Nucleus accumbens (tissue), 56 donors: ENCODE results near the gene MBTPS1.

Source experiments
- DNase-seq, 56 donors: peaks; one replicate each; lab custom pipeline; 2025; lab: John Stamatoyannopoulos, UW

MBTPS1 gene

GRCh38 chr16:84041881-84042280, 74.9 kb downstream of the MBTPS1 start:
- DNase-seq = no peak

- DNase-seq = peak in 6 of 56 donors; percentile 11 to 28 (median 13)
These were observed 75.6 kb downstream of the MBTPS1 start for GRCh38 chr16:84040823-84041820.

DNA sequence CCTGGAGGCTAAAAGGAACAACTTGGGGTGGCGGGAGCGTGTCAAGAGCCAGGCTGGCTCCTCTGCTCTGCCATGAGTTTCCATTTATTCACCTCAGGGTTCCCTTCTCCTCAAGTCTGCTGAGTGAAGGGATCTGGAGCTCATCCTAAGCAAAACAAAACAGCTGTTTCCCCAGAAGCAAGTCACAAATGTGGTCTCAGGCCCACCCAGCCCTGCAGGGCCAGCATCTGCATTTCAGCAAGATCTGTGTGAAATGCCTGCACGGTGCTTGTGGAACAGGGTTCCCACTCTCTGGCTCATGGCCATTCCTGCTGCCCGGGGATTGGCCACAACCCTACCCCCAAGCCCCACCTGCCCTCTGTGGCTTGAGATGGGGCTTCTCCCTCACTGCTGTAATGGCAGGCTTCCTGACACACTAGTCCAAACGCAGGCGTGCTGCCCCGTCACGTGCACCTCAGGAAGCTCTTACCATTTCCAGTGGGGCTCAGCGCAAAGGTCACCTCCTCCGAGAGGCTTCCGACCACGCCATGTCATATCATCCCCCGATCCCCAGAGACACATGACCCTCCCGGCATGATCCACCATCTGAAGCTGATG, 76.4 kb downstream of the MBTPS1 start:
- no peak for DNase-seq

DNA sequence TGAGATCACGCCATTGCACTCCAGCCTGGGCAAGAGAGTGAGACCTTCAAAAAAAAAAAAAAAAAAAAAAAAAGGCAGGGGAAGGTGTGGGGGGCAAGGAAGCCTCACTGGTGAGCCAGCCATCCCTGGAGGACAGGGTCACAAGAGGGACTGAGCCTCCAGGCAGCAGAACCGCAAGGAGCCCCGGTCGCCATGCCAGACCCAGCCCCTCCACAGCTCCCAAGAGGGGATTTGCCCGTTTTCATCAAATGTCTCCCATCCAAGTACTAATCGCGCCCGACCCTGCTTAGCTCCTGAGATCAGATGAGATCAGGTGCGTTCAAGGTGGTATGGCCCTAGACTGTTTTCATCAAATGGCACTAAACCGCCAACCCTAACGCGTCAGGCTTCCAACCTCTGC, 77.0 kb downstream of the MBTPS1 start:
- DNase-seq = no peak

- no peak for DNase-seq
These were observed 78.3 kb downstream of the MBTPS1 start for GRCh38 chr16:84038469-84038868.

DNA sequence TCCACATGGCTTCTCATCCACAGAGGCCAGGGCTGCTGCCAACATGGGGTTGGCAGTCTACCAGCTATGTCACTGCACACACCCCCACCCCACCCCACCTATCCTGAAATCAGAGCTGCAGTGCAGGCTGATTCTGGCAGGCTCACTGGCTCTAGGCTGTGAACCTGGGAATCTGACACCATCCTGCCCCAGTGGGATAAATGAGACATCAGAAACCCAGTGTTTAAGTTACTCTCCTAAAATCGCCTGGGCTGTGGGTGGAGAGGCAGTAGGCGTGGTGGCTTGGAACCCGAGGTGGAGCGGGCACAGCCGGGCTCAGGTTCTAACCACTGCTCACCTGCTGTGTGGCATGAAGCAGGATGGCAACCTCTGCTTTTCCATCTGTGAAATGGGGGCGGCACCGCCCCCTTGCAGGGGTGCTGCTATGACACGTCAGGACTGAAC, 79.7 kb downstream of the MBTPS1 start:
- no peak for DNase-seq

GRCh38 chr16:84036131-84036530, 80.6 kb downstream of the MBTPS1 start:
- no peak for DNase-seq

DNA sequence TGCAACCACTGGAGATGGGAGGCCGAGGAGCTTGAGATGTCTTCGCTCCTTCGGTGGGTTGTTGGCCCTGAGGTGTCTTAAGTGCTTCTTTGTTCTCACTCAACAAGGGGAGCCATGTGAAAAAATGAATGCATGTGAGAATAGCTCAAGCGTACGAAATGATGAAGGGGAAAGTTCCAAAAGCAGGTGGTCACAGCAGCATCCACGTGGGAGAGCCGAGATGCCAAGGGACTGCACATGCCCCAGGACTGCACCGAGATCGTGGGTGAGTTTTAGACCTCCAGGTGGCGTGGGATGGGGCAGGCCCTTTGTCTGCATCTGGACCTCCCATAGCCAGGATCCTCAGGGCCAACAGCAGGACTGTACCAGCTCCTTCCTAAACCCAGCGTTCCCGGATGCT, 82.2 kb downstream of the MBTPS1 start:
- DNase-seq = no peak

DNA sequence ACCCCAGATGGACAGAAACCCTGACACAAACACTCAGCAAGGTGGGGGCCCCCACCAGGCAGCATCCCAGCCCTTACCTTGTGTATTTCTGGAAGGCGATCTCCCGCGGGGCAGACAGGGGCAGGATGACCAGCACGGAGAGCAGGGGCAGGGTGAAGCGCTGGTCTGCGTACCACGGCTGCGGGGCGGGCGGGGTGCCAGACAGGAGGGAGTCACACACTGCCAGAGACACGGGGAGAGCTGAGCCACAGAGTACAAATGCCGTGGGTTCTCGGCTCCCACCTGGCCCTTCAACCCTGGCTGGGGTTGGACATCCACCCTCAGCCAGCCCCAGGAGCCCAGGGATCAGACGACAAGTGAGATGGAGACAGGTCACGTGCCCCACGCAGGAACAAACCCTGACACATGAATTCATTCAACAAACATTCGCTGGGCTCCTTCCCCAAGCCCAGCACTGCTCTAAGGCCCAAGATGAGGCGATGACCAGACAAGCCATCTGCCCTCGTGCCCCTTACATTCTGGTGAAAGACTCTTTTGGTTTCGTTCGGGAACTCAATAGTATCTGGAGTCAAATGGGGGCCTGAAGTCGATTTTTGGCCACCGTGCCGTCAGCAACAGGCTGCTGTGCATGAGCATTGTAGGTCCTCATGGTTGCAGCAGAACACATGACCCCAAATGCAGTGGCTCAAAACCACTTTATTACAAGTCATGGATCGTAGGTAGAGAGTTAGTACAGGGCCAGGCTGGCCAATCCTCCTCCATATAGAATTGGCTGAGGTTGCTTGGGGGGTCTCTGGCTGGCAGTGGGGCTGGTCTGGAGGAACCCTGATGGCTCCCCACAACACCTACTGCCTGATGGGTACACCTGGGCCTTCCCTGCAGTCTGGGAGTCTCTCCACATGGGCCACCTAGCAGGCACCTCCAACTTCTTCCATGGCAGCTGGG, 83.2 kb downstream of the MBTPS1 start:
- no peak for DNase-seq

- DNase-seq = no peak
These were observed 84.1 kb downstream of the MBTPS1 start for GRCh38 chr16:84032458-84033178.

DNA sequence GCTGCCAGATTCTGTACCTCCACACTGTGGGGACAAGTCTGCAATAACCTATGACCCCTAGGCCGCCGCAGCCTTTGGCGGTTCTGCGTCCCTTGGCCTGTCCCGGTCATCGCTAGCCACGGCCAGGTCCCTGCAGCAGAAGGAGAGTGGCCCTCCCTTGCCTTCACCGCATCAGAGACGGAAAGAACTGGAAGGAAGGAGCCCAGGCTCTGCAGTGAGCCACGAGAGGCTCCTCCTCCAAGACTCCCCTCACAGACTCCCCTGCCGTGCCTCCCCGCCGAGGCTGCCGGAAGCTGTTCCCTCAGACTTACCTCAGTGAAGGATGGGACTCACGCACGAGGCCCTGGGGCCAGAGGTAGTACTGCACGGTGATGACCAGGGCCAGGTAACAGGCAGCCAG, 85.2 kb downstream of the MBTPS1 start:
- DNase-seq = no peak

DNA sequence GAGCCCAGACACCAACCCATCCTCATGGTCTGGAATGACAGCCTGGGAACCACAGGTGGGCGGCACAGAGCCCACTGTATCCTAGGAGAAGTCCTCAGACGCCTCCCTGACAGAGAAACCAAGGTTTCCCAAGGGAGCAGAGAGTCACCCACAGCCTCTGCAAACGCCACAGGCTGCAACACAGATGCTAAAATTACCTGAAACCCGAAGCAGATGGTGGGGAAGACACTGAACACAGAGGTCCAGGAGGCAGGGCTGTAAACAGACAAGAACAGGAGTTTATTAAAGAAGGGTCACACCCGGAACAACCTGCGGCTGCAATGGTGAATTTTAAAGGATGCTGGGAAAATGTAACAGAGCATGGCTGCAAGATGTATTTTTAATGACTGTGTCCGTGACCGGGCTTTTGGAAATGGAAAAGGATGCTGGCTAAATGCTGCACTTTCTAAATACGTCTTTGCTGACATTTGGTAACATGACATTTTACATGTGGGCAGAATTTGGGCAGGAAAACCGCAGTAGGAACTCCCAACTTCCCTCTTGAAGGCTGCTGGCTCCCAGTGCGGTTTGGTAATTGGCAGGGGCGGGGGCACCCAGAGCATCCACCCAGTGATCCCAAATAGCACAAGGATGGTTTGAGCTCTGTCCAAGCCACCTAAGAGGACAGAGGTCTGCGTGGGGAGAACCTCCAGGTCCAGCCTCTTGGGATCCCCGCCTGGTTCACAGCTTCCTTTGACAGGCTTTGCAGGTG, 87.3 kb downstream of the MBTPS1 start:
- peak in 1 of 56 donors; percentile 3 for DNase-seq

GRCh38 chr16:84027625-84028024, 89.1 kb downstream of the MBTPS1 start:
- peak in 21 of 56 donors; percentile 7 to 70 (median 31) for DNase-seq

GRCh38 chr16:84026606-84027005, 90.1 kb downstream of the MBTPS1 start:
- no peak for DNase-seq

- DNase-seq = no peak
These were observed 91.9 kb downstream of the MBTPS1 start for GRCh38 chr16:84024854-84025253.

DNA sequence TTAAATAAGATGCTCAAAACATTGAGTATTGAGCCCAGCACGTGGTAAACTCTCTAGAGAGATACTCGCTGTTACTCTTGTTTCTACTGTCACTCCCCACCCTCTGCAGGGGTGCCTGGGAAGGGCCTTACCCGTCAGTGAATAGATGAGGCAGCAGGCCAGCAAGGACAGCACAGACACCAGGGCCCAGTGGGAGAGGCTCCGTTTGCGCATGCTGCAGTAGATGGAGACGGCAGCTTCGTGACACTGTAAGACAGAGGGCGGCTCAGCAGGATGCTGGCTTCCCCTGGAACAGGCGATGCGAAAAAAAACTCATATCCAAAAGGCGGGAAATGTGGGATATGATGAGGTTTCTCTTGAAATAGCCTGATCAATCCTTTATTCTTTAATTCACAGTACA, 94.1 kb downstream of the MBTPS1 start:
- no peak for DNase-seq

- no peak for DNase-seq
These were observed 95.3 kb downstream of the MBTPS1 start for GRCh38 chr16:84021488-84021887.

DNA sequence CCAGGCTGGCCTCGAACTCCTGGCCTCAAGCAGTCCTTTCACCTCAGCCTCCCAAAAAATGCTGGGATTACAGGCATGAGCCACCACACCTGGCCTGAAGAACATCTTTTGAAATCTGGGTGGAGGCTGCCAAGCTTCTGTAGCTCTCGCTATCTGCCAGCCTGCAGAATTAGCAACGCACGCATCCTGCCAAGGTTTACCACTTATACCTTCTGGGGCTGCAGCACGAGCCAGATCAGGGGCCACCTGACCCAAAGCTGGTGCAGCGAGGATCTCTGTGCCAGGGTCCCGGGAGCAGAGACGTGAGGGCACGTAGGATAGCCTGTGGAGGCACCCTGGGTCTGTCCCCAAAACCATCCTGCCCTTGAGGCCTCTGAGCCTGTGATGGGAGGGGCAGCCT, 96.4 kb downstream of the MBTPS1 start:
- no peak for DNase-seq

GRCh38 chr16:84018710-84019109, 98.0 kb downstream of the MBTPS1 start:
- DNase-seq = no peak
